Sigmoid colon (tissue), 7 donors: ENCODE data around the gene SPPL2B. TPM values are rescaled to one million over a fixed set of nuclear protein-coding genes. Genes with fewer than 3 reads are reported as not detected.

Experiments used
- DNase-seq: peaks from one replicate; pipeline ENCODE4 v3.0.0-alpha.2; 2019
- H3K27ac ChIP-seq, 4 donors: fragments of 200-600 bp; sonication (generic); one replicate each; pipeline ENCODE4 v1.5.1; 2016 to 2019; ENCODE audit warnings: mild to moderate bottlenecking in 1 of 4
- H3K27me3 ChIP-seq, 3 donors: fragments of 200-600 bp; sonication (generic); one replicate each; pipeline ENCODE4 v1.5.1; 2019; ENCODE audit warnings: mild to moderate bottlenecking in 1 of 3
- H3K36me3 ChIP-seq, 4 donors: fragments of 200-600 bp; sonication (generic); one replicate each; pipeline ENCODE4 v1.5.1; 2016 to 2019
- H3K4me1 ChIP-seq, 4 donors: fragments of 200-600 bp; sonication (generic); one replicate each; pipeline ENCODE4 v1.5.1; 2017 to 2019
- H3K4me3 ChIP-seq, 4 donors: fragments of 200-600 bp; sonication (generic); one replicate each; pipeline ENCODE4 v1.5.1; 2017 to 2019; ENCODE audit warnings: mild to moderate bottlenecking in 2 of 4, moderate library complexity in 1 of 4
- H3K9me3 ChIP-seq, 4 donors: fragments of 200-600 bp in 3 of 4; sonication (generic) in 3 of 4; one replicate each; pipeline versions ENCODE4 v1.5.1 to v1.6.1; 2013 to 2019
- CTCF ChIP-seq, 4 experiments: fragments of 450-650 bp in 3 of 4; fragments of 200-600 bp in 1 of 4; IDR thresholded peaks; one replicate each; pipeline ENCODE4 v1.5.1; 2016 to 2019; ENCODE audit warnings: antibody characterized with exemption in 4 of 4, mild to moderate bottlenecking in 3 of 4, moderate library complexity in 2 of 4
- EP300 ChIP-seq, 4 donors: sonication (generic); formaldehyde crosslinking; IDR thresholded peaks; one replicate each; pipeline ENCODE4 v1.6.1; 2017; ENCODE audit warnings: antibody characterized with exemption in 4 of 4
- POLR2A ChIP-seq, 2 donors: fragments of 450-650 bp; IDR thresholded peaks; one replicate each; pipeline ENCODE4 v1.6.1; 2016; ENCODE audit warnings: antibody characterized with exemption in 2 of 2, mild to moderate bottlenecking in 2 of 2, moderate library complexity in 2 of 2
- POLR2AphosphoS5 ChIP-seq, 4 donors: sonication (generic); formaldehyde crosslinking; IDR thresholded peaks; one replicate each; pipeline ENCODE4 v1.6.1; 2017; ENCODE audit warnings: antibody characterized with exemption in 4 of 4
- WGBS, 2 donors: extraction: QIAGEN DNeasy Blood & Tissue Kit; methylation state at CpG; one replicate each; pipeline ENCODE4 v1.1.7; 2013; 5-methylcytosine and 5-hydroxymethylcytosine counted together
- intact Hi-C: fragments of 100-400 bp; cut with DNase I; formaldehyde crosslinking; loops from one replicate; pipeline ENCODE4 v1.15.1; 2023
- polyA plus RNA-seq, 3 donors: library from polyadenylated mRNA; stranded (reverse); fragments of 200-250 nt; gene quantifications; one replicate each; pipeline ENCODE4 v1.2.3, GENCODE V29; 2013
- total RNA-seq, 4 donors: library from RNA; depleted of rRNA; stranded (reverse); fragments of >200 nt; gene quantifications; one replicate each; pipeline ENCODE4 v1.1.0, GENCODE V29; 2016
- donor health status: healthy with polysubstance abuse.
- donor health status: Bipolar disorder and iron deficiency.
- donor health status: healthy.

The SPPL2B gene
- total and polyA plus RNA-seq, 7 donors = 6.0 to 145 (median 17.1) TPM

- H3K9me3 ChIP-seq = no peaks in the 10 kb centered on the region
- peaks cover 0 to 5% (median 0%) of the 10 kb centered on the region in 4 donors for H3K4me1 ChIP-seq
- WGBS, 2 donors = 82 to 85% methylated on average over 15 of the region's 15 CpGs
- DNase-seq = no peak
- H3K27ac ChIP-seq = no peak overlapping the region
- H3K4me3 ChIP-seq = no peak overlapping the region
- no peaks in the 10 kb centered on the region for H3K36me3 ChIP-seq
- TF ChIP-seq POLR2AphosphoS5 (IDR thresholded peaks at IDR 0.05) (no peak), CTCF (IDR thresholded peaks at IDR 0.05) (no peak), POLR2A (IDR thresholded peaks at IDR 0.05) (no peak), EP300 (IDR thresholded peaks at IDR 0.05) (no peak)
- peaks cover 10 to 59% (median 40%) of the 10 kb centered on the region in 3 donors for H3K27me3 ChIP-seq
- intact Hi-C loops = no loop called here
These were observed 34.5 kb downstream of the SPPL2B start for GRCh38 chr19:2362970-2363300.

- Histone ChIP-seq H3K36me3 (no peaks in the 10 kb centered on the region), H3K4me3 (no peak overlapping the region), H3K27me3 (peaks cover 10 to 61% (median 40%) of the 10 kb centered on the region in 3 donors), H3K9me3 (no peaks in the 10 kb centered on the region), H3K4me1 (peaks cover 0 to 5% (median 0%) of the 10 kb centered on the region in 4 donors), H3K27ac (no peak overlapping the region)
- intact Hi-C loops = no loop called here
- 77 to 84% methylated on average over 17 of the region's 17 CpGs for WGBS, 2 donors
- DNase-seq = no peak
- no peak for TF ChIP-seq POLR2A (IDR thresholded peaks at IDR 0.05)
- TF ChIP-seq POLR2AphosphoS5 (IDR thresholded peaks at IDR 0.05) = no peak
- no peak for TF ChIP-seq EP300 (IDR thresholded peaks at IDR 0.05)
- no peak for TF ChIP-seq CTCF (IDR thresholded peaks at IDR 0.05)
These were observed 34.9 kb downstream of the SPPL2B start for GRCh38 chr19:2363419-2363818.

- DNase-seq = no peak
- TF ChIP-seq POLR2A (IDR thresholded peaks at IDR 0.05) (no peak), EP300 (IDR thresholded peaks at IDR 0.05) (no peak), CTCF (IDR thresholded peaks at IDR 0.05) (no peak), POLR2AphosphoS5 (IDR thresholded peaks at IDR 0.05) (no peak)
- Histone ChIP-seq H3K27ac (no peak overlapping the region), H3K9me3 (peaks cover 0 to 3% (median 0%) of the 10 kb centered on the region in 4 donors), H3K36me3 (no peaks in the 10 kb centered on the region), H3K4me3 (no peak overlapping the region), H3K27me3 (peaks cover 5 to 62% (median 37%) of the 10 kb centered on the region in 3 donors), H3K4me1 (peaks cover 0 to 5% (median 0%) of the 10 kb centered on the region in 4 donors)
- WGBS, 2 donors = 56 to 83% methylated on average over 10 of the region's 10 CpGs
- intact Hi-C loops = no loop called here
These were observed 36.9 kb downstream of the SPPL2B start for GRCh38 chr19:2365201-2365970.

GRCh38 chr19:2371656-2372055, 43.2 kb downstream of the SPPL2B start:
- no peaks in the 10 kb centered on the region for H3K36me3 ChIP-seq
- H3K27ac ChIP-seq = no peak overlapping the region
- intact Hi-C loops = no loop called here
- DNase-seq = no peak
- peaks cover 0 to 25% (median 8%) of the 10 kb centered on the region in 3 donors for H3K27me3 ChIP-seq
- peaks cover 0 to 3% (median 0%) of the 10 kb centered on the region in 4 donors for H3K9me3 ChIP-seq
- TF ChIP-seq CTCF (IDR thresholded peaks at IDR 0.05) (no peak), POLR2A (IDR thresholded peaks at IDR 0.05) (no peak), POLR2AphosphoS5 (IDR thresholded peaks at IDR 0.05) (no peak), EP300 (IDR thresholded peaks at IDR 0.05) (no peak)
- WGBS, 2 donors = 83 to 87% methylated on average over 16 of the region's 16 CpGs
- H3K4me3 ChIP-seq = no peak overlapping the region
- no peaks in the 10 kb centered on the region for H3K4me1 ChIP-seq
